Measurements from ENCODE around the gene TULP4.

- TF ChIP-seq REST (IDR thresholded peaks at IDR 0.05) (no peak), RFX5 (IDR thresholded peaks at IDR 0.05) (no peak), NFE2L2 (conservative IDR thresholded peaks at IDR 0.05; ENCODE audit: low read length) (no peak), MYC (IDR thresholded peaks at IDR 0.05; ENCODE audit: borderline replicate concordance, low read length) (no peak), ESRRA (IDR thresholded peaks at IDR 0.05; ENCODE audit: borderline replicate concordance, low read length) (no peak), EP300 (IDR thresholded peaks at IDR 0.05) (no peak), POLR2A (IDR thresholded peaks at IDR 0.05; ENCODE audit: low read length) (no peak), ZFP36 (IDR thresholded peaks at IDR 0.05; ENCODE audit: borderline replicate concordance, partially characterized antibody) (no peak), RAD21 (conservative IDR thresholded peaks at IDR 0.05 in 1 of 2, IDR thresholded peaks at IDR 0.05 in 1 of 2) (no peak), USF2 (IDR thresholded peaks at IDR 0.05) (no peak), CHD4 (IDR thresholded peaks at IDR 0.05; ENCODE audit: borderline replicate concordance) (no peak)
- TF ChIP-seq, protein P1, sequence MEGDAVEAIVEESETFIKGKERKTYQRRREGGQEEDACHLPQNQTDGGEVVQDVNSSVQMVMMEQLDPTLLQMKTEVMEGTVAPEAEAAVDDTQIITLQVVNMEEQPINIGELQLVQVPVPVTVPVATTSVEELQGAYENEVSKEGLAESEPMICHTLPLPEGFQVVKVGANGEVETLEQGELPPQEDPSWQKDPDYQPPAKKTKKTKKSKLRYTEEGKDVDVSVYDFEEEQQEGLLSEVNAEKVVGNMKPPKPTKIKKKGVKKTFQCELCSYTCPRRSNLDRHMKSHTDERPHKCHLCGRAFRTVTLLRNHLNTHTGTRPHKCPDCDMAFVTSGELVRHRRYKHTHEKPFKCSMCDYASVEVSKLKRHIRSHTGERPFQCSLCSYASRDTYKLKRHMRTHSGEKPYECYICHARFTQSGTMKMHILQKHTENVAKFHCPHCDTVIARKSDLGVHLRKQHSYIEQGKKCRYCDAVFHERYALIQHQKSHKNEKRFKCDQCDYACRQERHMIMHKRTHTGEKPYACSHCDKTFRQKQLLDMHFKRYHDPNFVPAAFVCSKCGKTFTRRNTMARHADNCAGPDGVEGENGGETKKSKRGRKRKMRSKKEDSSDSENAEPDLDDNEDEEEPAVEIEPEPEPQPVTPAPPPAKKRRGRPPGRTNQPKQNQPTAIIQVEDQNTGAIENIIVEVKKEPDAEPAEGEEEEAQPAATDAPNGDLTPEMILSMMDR (IDR thresholded peaks at IDR 0.05): no peak
Measured at GRCh38 chr6:158502263-158502950, 190.1 kb downstream of the TULP4 start.
